Measurements from ENCODE around the gene GJD3. TPM values are rescaled to one million over a fixed set of nuclear protein-coding genes. Genes with fewer than 3 reads are reported as not detected.

Gene GJD3
- total and polyA plus RNA-seq, 8 donors, result 0.18 to 3.6 (median 3.0) TPM; not detected in 5

GRCh38 chr17:40362696-40363110 is 1.8 kb downstream of the GJD3 start:
- H3K27me3 ChIP-seq, result peaks cover 0 to 45% of the 10 kb centered on the region in 2 donors
- ATAC-seq, result peak; percentile 80
- peak overlapping the region; percentile 49 to 54 for H3K4me3 ChIP-seq
- H3K9me3 ChIP-seq, result no peaks in the 10 kb centered on the region
- intact Hi-C loops (cut with DNase I), result loop anchor here in 1 of 2 donors (5.0 kb wide), 1 partner anchor 170 kb away; no protein-coding TSS in a partner anchor
- H3K27ac ChIP-seq, result peak overlapping the region in 1 of 2 donors; percentile 50
- TF ChIP-seq CTCF (IDR thresholded peaks at IDR 0.05), result peak; percentile 61 to 65
- no peaks in the 10 kb centered on the region for H3K36me3 ChIP-seq
- DNase-seq, result peak in 3 of 4 donors; percentile 70 to 94 (median 83)
- H3K4me1 ChIP-seq, result peaks cover 0 to 42% of the 10 kb centered on the region in 2 donors

- H3K27ac ChIP-seq, result peak overlapping the region in 1 of 2 donors; percentile 50
- peak overlapping the region; percentile 49 to 54 for H3K4me3 ChIP-seq
- intact Hi-C loops (cut with DNase I), result loop anchor here in 1 of 2 donors (5.0 kb wide), 1 partner anchor 170 kb away; no protein-coding TSS in a partner anchor
Observed at GRCh38 chr17:40361925-40362695, 2.4 kb downstream of the GJD3 start.

GRCh38 chr17:40361063-40361924 is 3.2 kb downstream of the GJD3 start:
- no peaks in the 10 kb centered on the region for H3K9me3 ChIP-seq
- DNase-seq, result no peak
- intact Hi-C loops (cut with DNase I), result loop anchor here in 1 of 2 donors (5.0 kb wide), 1 partner anchor 171 kb away; no protein-coding TSS in a partner anchor
- H3K36me3 ChIP-seq, result peaks cover 0 to 11% of the 10 kb centered on the region in 2 donors
- no peak for ATAC-seq
- H3K4me3 ChIP-seq, result no peak overlapping the region
- H3K27ac ChIP-seq, result no peak overlapping the region
- H3K27me3 ChIP-seq, result peaks cover 0 to 45% of the 10 kb centered on the region in 2 donors
- TF ChIP-seq CTCF (IDR thresholded peaks at IDR 0.05), result no peak
- peaks cover 0 to 48% of the 10 kb centered on the region in 2 donors for H3K4me1 ChIP-seq

More at GRCh38 chr17:40361925-40362695, 2.4 kb downstream of the GJD3 start:
- ATAC-seq, result no peak
- Histone ChIP-seq H3K36me3 (peaks cover 0 to 3% of the 10 kb centered on the region in 2 donors), H3K27me3 (peaks cover 0 to 45% of the 10 kb centered on the region in 2 donors), H3K9me3 (no peaks in the 10 kb centered on the region), H3K4me1 (peaks cover 0 to 48% of the 10 kb centered on the region in 2 donors)
- no peak for TF ChIP-seq CTCF (IDR thresholded peaks at IDR 0.05)
- peak in 1 of 4 donors; percentile 39 for DNase-seq

- peaks cover 0 to 23% of the 10 kb centered on the region in 2 donors for H3K36me3 ChIP-seq
- no peak overlapping the region for H3K27ac ChIP-seq
- peaks cover 0 to 54% of the 10 kb centered on the region in 2 donors for H3K4me1 ChIP-seq
- DNase-seq, result no peak
- H3K27me3 ChIP-seq, result peaks cover 0 to 45% of the 10 kb centered on the region in 2 donors
- H3K4me3 ChIP-seq, result no peak overlapping the region
- no peak for TF ChIP-seq CTCF (IDR thresholded peaks at IDR 0.05)
- no peak for ATAC-seq
- intact Hi-C loops (cut with DNase I), result loop anchor here in 1 of 2 donors (5.0 kb wide), 1 partner anchor 172 kb away; no protein-coding TSS in a partner anchor
- no peaks in the 10 kb centered on the region for H3K9me3 ChIP-seq
Observed at GRCh38 chr17:40360091-40360490, 4.4 kb downstream of the GJD3 start.
